ENCODE measurements around the gene LEKR1. TPM values are rescaled to one million over a fixed set of nuclear protein-coding genes. Genes with fewer than 3 reads are reported as not detected.

The LEKR1 gene
- total RNA-seq, 2 donors from 2014 or later, result 4.2 TPM; not detected in 1

- ATAC-seq (ENCODE audit: insufficient number of reproducible peaks, low FRiP score, low read depth) (no peak), DNase-seq (ENCODE audit: low spot score) (no peak)
- no peaks in the 10 kb centered on the region for H3K27me3 ChIP-seq (replicated peaks; ENCODE audit: insufficient read depth)
- peak overlapping the region in 1 of 2 donors; percentile 32 for H3K27ac ChIP-seq
- TF ChIP-seq CTCF (IDR thresholded peaks at IDR 0.05), result no peak
- H3K36me3 ChIP-seq, result no peaks in the 10 kb centered on the region
- H3K9me3 ChIP-seq, result no peaks in the 10 kb centered on the region
- peaks cover 2 to 14% of the 10 kb centered on the region in 2 donors for H3K4me1 ChIP-seq (ENCODE audit: control insufficient read depth in 1 of 2, low read depth in 2 of 2)
- no peak overlapping the region for H3K4me3 ChIP-seq
Observed at GRCh38 chr3:156792536-156792935, 33.6 kb upstream of the LEKR1 start.

DNA sequence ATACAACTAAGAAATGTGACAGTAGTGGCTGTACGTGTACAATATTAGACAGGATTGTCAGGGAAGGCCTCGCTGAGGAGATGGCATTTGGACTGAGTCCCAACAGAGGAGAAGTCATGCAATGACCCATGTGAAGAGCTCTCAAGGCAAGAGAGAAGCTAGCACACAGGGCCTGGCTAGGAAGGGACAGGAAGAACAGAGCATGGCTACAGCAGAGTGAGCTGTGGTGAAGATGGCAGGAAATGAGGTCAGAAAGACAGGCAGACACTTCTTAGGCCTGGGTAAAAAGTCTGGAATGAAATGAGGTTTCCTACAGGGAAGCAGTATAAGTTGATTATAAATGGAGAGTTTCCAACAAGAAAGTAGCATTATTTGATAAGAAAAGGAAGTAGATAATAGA is 33.2 kb upstream of the LEKR1 start:
- no peak for TF ChIP-seq CTCF (IDR thresholded peaks at IDR 0.05)
- ATAC-seq (ENCODE audit: insufficient number of reproducible peaks, low FRiP score, low read depth), result no peak
- H3K27ac ChIP-seq, result peak overlapping the region in 1 of 2 donors; percentile 32

DNA sequence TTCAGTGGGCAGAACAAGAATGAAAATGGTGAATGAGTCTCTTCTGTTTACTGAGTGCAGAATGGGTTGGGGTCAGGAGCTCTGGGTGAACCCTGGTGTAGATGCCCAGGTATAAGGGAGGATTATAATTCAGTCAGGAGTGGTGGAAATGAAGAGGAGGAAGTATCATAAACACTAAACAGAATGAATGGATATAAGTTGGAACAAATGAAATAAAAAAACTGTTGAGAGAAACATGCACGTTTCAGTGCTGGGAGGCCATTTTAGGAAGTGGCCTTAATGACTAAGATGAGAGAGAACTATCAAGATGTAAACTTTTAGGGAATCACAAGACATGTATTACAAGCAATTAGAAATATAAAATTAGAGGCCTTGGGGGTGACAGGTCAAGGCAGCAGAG is 32.8 kb upstream of the LEKR1 start:
- H3K36me3 ChIP-seq, result no peaks in the 10 kb centered on the region

More for the DNA sequence above, 33.2 kb upstream of the LEKR1 start:
- H3K4me3 ChIP-seq, result no peak overlapping the region
- H3K27me3 ChIP-seq (replicated peaks; ENCODE audit: insufficient read depth), result no peaks in the 10 kb centered on the region
- peaks cover 2 to 14% of the 10 kb centered on the region in 2 donors for H3K4me1 ChIP-seq (ENCODE audit: control insufficient read depth in 1 of 2, low read depth in 2 of 2)
- no peaks in the 10 kb centered on the region for H3K9me3 ChIP-seq
- DNase-seq (ENCODE audit: low spot score), result no peak
- no peaks in the 10 kb centered on the region for H3K36me3 ChIP-seq

GRCh38 chr3:156793851-156794250 is 32.3 kb upstream of the LEKR1 start:
- no peaks in the 10 kb centered on the region for H3K27me3 ChIP-seq (replicated peaks; ENCODE audit: insufficient read depth)
- ATAC-seq (ENCODE audit: insufficient number of reproducible peaks, low FRiP score, low read depth) (no peak), DNase-seq (ENCODE audit: low spot score) (no peak)
- no peak overlapping the region for H3K27ac ChIP-seq
- no peaks in the 10 kb centered on the region for H3K36me3 ChIP-seq
- no peak overlapping the region for H3K4me3 ChIP-seq
- no peak for TF ChIP-seq CTCF (IDR thresholded peaks at IDR 0.05)
- H3K4me1 ChIP-seq (ENCODE audit: control insufficient read depth in 1 of 2, low read depth in 2 of 2), result peaks cover 2 to 14% of the 10 kb centered on the region in 2 donors
- H3K9me3 ChIP-seq, result no peaks in the 10 kb centered on the region

More for the DNA sequence above, 32.8 kb upstream of the LEKR1 start:
- Histone ChIP-seq H3K9me3 (no peaks in the 10 kb centered on the region), H3K4me3 (no peak overlapping the region), H3K27me3 (replicated peaks; ENCODE audit: insufficient read depth) (no peaks in the 10 kb centered on the region), H3K4me1 (ENCODE audit: control insufficient read depth in 1 of 2, low read depth in 2 of 2) (peaks cover 2 to 14% of the 10 kb centered on the region in 2 donors), H3K27ac (no peak overlapping the region)
- ATAC-seq (ENCODE audit: insufficient number of reproducible peaks, low FRiP score, low read depth), result no peak
- TF ChIP-seq CTCF (IDR thresholded peaks at IDR 0.05), result no peak
- no peak for DNase-seq (ENCODE audit: low spot score)

DNA sequence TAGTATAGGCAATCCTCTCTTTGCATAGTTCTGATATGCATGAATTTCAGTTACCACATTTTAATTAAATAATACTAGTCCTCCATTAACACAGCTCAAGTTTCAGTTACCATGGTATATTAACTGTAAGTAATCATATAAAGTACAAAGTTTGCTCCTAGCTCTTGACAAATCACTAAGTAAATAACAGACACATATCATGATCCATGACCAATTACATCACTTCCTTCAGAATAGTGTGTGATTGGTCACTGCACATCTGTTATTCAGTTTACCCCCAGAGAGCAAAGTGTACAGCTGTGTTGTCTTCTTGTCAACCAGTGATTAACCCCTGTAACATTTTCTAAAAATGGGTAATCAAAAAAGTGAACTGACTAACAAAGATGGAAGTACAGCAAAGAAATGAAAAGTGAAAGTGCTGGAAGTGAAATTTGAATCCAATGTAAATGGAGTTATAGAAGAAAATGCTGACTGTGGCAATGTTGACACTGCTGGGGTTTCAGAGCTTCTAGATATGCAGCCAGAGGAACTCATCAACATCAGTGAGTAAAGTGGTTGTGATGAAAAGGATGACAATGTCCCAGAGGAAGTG is 30.2 kb upstream of the LEKR1 start:
- Histone ChIP-seq H3K4me3 (no peak overlapping the region), H3K36me3 (no peaks in the 10 kb centered on the region), H3K27me3 (replicated peaks; ENCODE audit: insufficient read depth) (no peaks in the 10 kb centered on the region), H3K4me1 (ENCODE audit: control insufficient read depth in 1 of 2, low read depth in 2 of 2) (peaks cover 2 to 14% of the 10 kb centered on the region in 2 donors), H3K27ac (no peak overlapping the region), H3K9me3 (no peaks in the 10 kb centered on the region)
- no peak for ATAC-seq (ENCODE audit: insufficient number of reproducible peaks, low FRiP score, low read depth)
- TF ChIP-seq CTCF (IDR thresholded peaks at IDR 0.05), result no peak
- no peak for DNase-seq (ENCODE audit: low spot score)
